Activated CD4-positive, alpha-beta T cell treated with anti-CD3 and anti-CD28 coated beads for 24 hours (primary cell): ENCODE results near the gene PAM.
A peak's percentile ranks its signal among the peaks of the same experiment; 100 is the strongest.

Source experiments
- DNase-seq, 2 donors: peaks; one replicate each; pipeline ENCODE4 v3.0.0-alpha.2; 2020; ENCODE audit warnings: low read depth in 2 of 2

The PAM gene

GRCh38 chr5:102860035-102860434 is 104.9 kb downstream of the PAM start:
- DNase-seq, result no peak

GRCh38 chr5:102863058-102863457 is 108.0 kb downstream of the PAM start:
- no peak for DNase-seq

- no peak for DNase-seq
These were observed 108.9 kb downstream of the PAM start for GRCh38 chr5:102863764-102864560.

GRCh38 chr5:102865171-102865509 is 110.0 kb downstream of the PAM start:
- no peak for DNase-seq

GRCh38 chr5:102865510-102866236 is 110.6 kb downstream of the PAM start:
- peak; percentile 9 to 10 for DNase-seq

- DNase-seq, result no peak
These were observed 111.1 kb downstream of the PAM start for GRCh38 chr5:102866237-102866600.

GRCh38 chr5:102867992-102868662 is 113.0 kb downstream of the PAM start:
- DNase-seq, result no peak

- DNase-seq, result no peak
These were observed 114.1 kb downstream of the PAM start for GRCh38 chr5:102869230-102869629.

- no peak for DNase-seq
These were observed 118.4 kb downstream of the PAM start for GRCh38 chr5:102873379-102873932.

- DNase-seq, result no peak
These were observed 118.9 kb downstream of the PAM start for GRCh38 chr5:102874054-102874453.

GRCh38 chr5:102875721-102876123 is 120.6 kb downstream of the PAM start:
- DNase-seq, result no peak

- DNase-seq, result no peak
These were observed 121.5 kb downstream of the PAM start for GRCh38 chr5:102876610-102877009.

- DNase-seq, result no peak
These were observed 124.6 kb downstream of the PAM start for GRCh38 chr5:102879741-102880140.

GRCh38 chr5:102886586-102886985 is 131.5 kb downstream of the PAM start:
- no peak for DNase-seq

GRCh38 chr5:102888483-102888882 is 133.4 kb downstream of the PAM start:
- no peak for DNase-seq

GRCh38 chr5:102889033-102889432 is 133.9 kb downstream of the PAM start:
- no peak for DNase-seq

GRCh38 chr5:102890133-102890532 is 135.0 kb downstream of the PAM start:
- DNase-seq, result no peak

GRCh38 chr5:102891175-102891574 is 136.1 kb downstream of the PAM start:
- no peak for DNase-seq

GRCh38 chr5:102893942-102894341 is 138.8 kb downstream of the PAM start:
- no peak for DNase-seq

- DNase-seq, result no peak
These were observed 140.1 kb downstream of the PAM start for GRCh38 chr5:102895234-102895633.

- DNase-seq, result no peak
These were observed 140.9 kb downstream of the PAM start for GRCh38 chr5:102895976-102896375.

GRCh38 chr5:102901424-102902134 is 146.5 kb downstream of the PAM start:
- DNase-seq, result no peak
